Transverse colon (tissue), 4 donors: ENCODE results near the gene SSU72. TPM values are rescaled to one million over a fixed set of nuclear protein-coding genes. Genes with fewer than 3 reads are reported as not detected.

Source experiments
- DNase-seq: peaks from one replicate; pipeline ENCODE4 v3.0.0-alpha.2; 2019
- H3K27ac ChIP-seq, 4 donors: fragments of 200-600 bp; sonication (generic); 2 replicates each; pipeline ENCODE4 v1.5.1; 2016 to 2018; ENCODE audit warnings: inconsistent platforms in 4 of 4
- H3K27me3 ChIP-seq: fragments of 200-600 bp; sonication (generic); 2 replicates; pipeline ENCODE4 v1.5.1; 2017; ENCODE audit warnings: inconsistent platforms
- H3K36me3 ChIP-seq, 4 donors: fragments of 200-600 bp; sonication (generic); 2 replicates each; pipeline ENCODE4 v1.5.1; 2017 to 2019; ENCODE audit warnings: inconsistent platforms in 4 of 4
- H3K4me1 ChIP-seq, 4 donors: fragments of 200-600 bp; sonication (generic); 2 replicates each; pipeline ENCODE4 v1.5.1; 2017 to 2020; ENCODE audit warnings: inconsistent platforms in 4 of 4
- H3K4me3 ChIP-seq, 4 donors: fragments of 200-600 bp; sonication (generic); 1 replicate in 1 of 4; 2 replicates in 3 of 4; pipeline versions ENCODE4 v1.5.1 to v1.6.1; 2017 to 2019; ENCODE audit warnings: inconsistent platforms in 4 of 4
- H3K9me3 ChIP-seq, 2 donors: fragments of 200-600 bp; sonication (generic); 2 replicates each; pipeline ENCODE4 v1.5.1; 2017 to 2019; ENCODE audit warnings: inconsistent platforms in 2 of 2
- EP300 ChIP-seq: sonication (generic); formaldehyde crosslinking; IDR thresholded peaks from one replicate; pipeline ENCODE4 v1.6.1; 2017; ENCODE audit warnings: antibody characterized with exemption, low read depth
- POLR2A ChIP-seq: fragments of 450-650 bp; IDR thresholded peaks from one replicate; pipeline ENCODE4 v1.6.1; 2016; ENCODE audit warnings: antibody characterized with exemption, mild to moderate bottlenecking, moderate library complexity
- POLR2AphosphoS5 ChIP-seq, 3 donors: sonication (generic); formaldehyde crosslinking; IDR thresholded peaks; one replicate each; pipeline ENCODE4 v1.6.1; 2016; ENCODE audit warnings: antibody characterized with exemption in 3 of 3
- WGBS, 2 donors: methylation state at CpG; one replicate each; pipeline ENCODE4 v1.1.5; 2018; ENCODE audit warnings: low coverage in 1 of 2; 5-methylcytosine and 5-hydroxymethylcytosine counted together
- in situ Hi-C, 4 donors: fragments of 200-750 bp; cut with MboI; loops; one replicate each; pipeline versions ENCODE4 v1.15.0 to v1.15.1; 2017; ENCODE audit warnings: low sequenced_read_pairs in 3 of 4, low pct_ligation_motif_present in 1 of 4, low pct_unique_long_range_greater_than_20kb in 1 of 4
- intact Hi-C: fragments of 100-400 bp; cut with DNase I; formaldehyde crosslinking; loops from one replicate; pipeline ENCODE4 v1.15.1; 2023; ENCODE audit warnings: low total_unique reads
- total RNA-seq, 4 donors: library from RNA; depleted of rRNA; stranded (reverse); fragments of >200 nt; gene quantifications; one replicate each; pipeline ENCODE4 v1.1.0, GENCODE V29; 2016
- TF ChIP-seq, protein P1 (sequence below), 5 experiments: fragments of 200-600 bp in 3 of 5; fragments of 450-650 bp in 2 of 5; sonication (generic) in 3 of 5; IDR thresholded peaks; 1 replicate in 2 of 5; 2 replicates in 3 of 5; pipeline ENCODE4 v1.5.1; 2016 to 2017; ENCODE audit warnings: antibody characterized with exemption in 5 of 5, inconsistent platforms in 3 of 5, mild to moderate bottlenecking in 2 of 5, moderate library complexity in 1 of 5

SSU72 gene
- total RNA-seq, 4 donors from 2014 or later: 95.0 to 162 (median 136) TPM

DNA sequence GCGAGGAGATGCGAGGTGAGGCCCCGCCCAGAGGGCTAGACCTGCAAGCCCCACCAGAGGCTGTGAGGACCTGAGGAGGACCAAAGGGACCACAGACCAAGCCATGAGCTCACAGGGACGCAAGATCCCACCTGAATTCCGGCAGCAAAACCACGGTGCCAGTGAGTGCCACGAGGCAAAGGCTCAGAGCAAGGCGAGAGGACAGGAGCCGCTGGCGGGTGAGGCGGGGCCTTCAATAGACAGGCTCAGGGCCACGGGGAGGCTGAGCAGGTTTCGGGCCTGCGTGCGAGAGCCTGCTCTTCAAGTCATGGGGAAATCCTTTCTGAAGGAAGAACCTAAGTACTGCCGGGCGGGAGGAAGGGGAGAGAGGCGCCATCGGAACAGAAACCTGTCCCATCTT, 27.2 kb downstream of the SSU72 start:
- no peak for DNase-seq
- no peak overlapping the region for H3K27ac ChIP-seq
- intact Hi-C loops (loop anchor here (2.0 kb wide), 1 partner anchor 323 kb away; no protein-coding TSS in a partner anchor), in situ Hi-C loops (no loop called here)
- no peaks in the 10 kb centered on the region for H3K4me1 ChIP-seq
- no peak overlapping the region for H3K4me3 ChIP-seq
- H3K9me3 ChIP-seq: no peaks in the 10 kb centered on the region
- TF ChIP-seq POLR2A (no peak), POLR2AphosphoS5 (IDR thresholded peaks at IDR 0.05) (no peak), EP300 (no peak)
- TF ChIP-seq, protein P1, sequence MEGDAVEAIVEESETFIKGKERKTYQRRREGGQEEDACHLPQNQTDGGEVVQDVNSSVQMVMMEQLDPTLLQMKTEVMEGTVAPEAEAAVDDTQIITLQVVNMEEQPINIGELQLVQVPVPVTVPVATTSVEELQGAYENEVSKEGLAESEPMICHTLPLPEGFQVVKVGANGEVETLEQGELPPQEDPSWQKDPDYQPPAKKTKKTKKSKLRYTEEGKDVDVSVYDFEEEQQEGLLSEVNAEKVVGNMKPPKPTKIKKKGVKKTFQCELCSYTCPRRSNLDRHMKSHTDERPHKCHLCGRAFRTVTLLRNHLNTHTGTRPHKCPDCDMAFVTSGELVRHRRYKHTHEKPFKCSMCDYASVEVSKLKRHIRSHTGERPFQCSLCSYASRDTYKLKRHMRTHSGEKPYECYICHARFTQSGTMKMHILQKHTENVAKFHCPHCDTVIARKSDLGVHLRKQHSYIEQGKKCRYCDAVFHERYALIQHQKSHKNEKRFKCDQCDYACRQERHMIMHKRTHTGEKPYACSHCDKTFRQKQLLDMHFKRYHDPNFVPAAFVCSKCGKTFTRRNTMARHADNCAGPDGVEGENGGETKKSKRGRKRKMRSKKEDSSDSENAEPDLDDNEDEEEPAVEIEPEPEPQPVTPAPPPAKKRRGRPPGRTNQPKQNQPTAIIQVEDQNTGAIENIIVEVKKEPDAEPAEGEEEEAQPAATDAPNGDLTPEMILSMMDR (IDR thresholded peaks at IDR 0.05): no peak
- H3K27me3 ChIP-seq: no peaks in the 10 kb centered on the region
- no peaks in the 10 kb centered on the region for H3K36me3 ChIP-seq
- 91 to 97% methylated on average over 11 to 19 of the region's 19 CpGs for WGBS, 2 donors

DNA sequence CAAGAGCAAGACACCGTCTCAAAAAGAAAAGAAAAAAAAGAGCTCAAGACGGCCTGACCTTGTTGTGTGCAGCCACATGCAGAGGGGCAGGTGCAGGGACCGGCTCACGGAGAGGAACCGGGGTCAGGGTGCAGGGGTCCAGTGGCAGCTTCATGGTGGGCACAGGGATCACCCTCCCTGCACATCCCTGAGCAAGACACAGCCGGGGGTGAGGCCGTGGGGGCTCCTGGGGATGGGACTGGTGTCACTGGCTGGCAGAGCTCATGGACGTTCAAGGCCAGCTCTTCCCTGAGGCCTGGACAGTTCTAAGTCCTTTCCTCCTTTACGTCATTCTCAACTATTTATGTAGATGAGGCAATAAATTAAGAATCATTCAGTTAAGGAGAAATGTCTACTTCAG, 27.7 kb downstream of the SSU72 start:
- Histone ChIP-seq H3K4me3 (no peak overlapping the region), H3K36me3 (no peaks in the 10 kb centered on the region), H3K4me1 (no peaks in the 10 kb centered on the region), H3K27ac (no peak overlapping the region), H3K9me3 (no peaks in the 10 kb centered on the region), H3K27me3 (no peaks in the 10 kb centered on the region)
- WGBS, 2 donors: 83 to 88% methylated on average over 7 to 9 of the region's 9 CpGs
- in situ Hi-C loops (no loop called here), intact Hi-C loops (loop anchor here (2.0 kb wide), 1 partner anchor 324 kb away; no protein-coding TSS in a partner anchor)
- TF ChIP-seq POLR2A: no peak
- TF ChIP-seq, protein P1 (IDR thresholded peaks at IDR 0.05): no peak
- no peak for TF ChIP-seq EP300
- TF ChIP-seq POLR2AphosphoS5 (IDR thresholded peaks at IDR 0.05): no peak
- DNase-seq: no peak

- intact Hi-C loops: loop anchor here (2.0 kb wide), 1 partner anchor 325 kb away; no protein-coding TSS in a partner anchor
- Histone ChIP-seq H3K27ac (no peak overlapping the region), H3K9me3 (no peaks in the 10 kb centered on the region), H3K36me3 (no peaks in the 10 kb centered on the region), H3K27me3 (no peaks in the 10 kb centered on the region), H3K4me1 (peaks cover 0 to under 1% (median under 1%) of the 10 kb centered on the region in 4 donors), H3K4me3 (no peak overlapping the region)
- no peak for DNase-seq
- TF ChIP-seq POLR2AphosphoS5 (IDR thresholded peaks at IDR 0.05) (no peak), EP300 (no peak), POLR2A (no peak)
- TF ChIP-seq, protein P1 (IDR thresholded peaks at IDR 0.05): no peak
- in situ Hi-C loops: no loop called here
- WGBS, 2 donors: 83% methylated on average over 12 of the region's 23 CpGs; no CpG with 5 or more reads in 1 of the 2 donors
These were observed 28.5 kb downstream of the SSU72 start for GRCh38 chr1:1545946-1546737.

DNA sequence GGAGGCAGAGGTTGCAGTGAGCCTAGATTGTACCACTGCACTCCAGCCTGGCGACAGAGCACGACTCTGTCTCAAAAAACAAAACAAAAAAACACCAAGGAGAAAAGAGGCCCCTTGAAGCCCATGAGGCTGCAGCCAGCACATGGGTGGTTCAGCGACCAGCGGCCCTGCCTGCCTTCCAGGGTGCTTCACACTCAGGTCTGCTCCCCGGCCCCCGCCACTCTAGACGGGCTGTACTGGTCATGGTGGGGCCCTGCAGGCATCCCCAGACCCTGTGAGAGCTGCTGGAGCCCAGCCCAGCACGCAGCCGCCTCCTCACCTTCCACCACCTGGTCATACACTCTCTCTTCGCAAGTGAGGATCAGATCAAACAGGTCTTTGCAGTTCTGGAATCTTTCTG, 30.1 kb downstream of the SSU72 start:
- peaks cover 4% of the 10 kb centered on the region for H3K27me3 ChIP-seq
- H3K36me3 ChIP-seq: no peaks in the 10 kb centered on the region
- in situ Hi-C loops (no loop called here), intact Hi-C loops (no loop called here)
- TF ChIP-seq EP300 (no peak), POLR2AphosphoS5 (IDR thresholded peaks at IDR 0.05) (no peak), POLR2A (no peak)
- TF ChIP-seq, protein P1 (IDR thresholded peaks at IDR 0.05): no peak
- H3K4me1 ChIP-seq: peaks cover 5 to 11% (median 9%) of the 10 kb centered on the region in 4 donors
- no peak for DNase-seq
- no peak overlapping the region for H3K27ac ChIP-seq
- H3K9me3 ChIP-seq: no peaks in the 10 kb centered on the region
- WGBS, 2 donors: 87 to 92% methylated on average over 5 to 10 of the region's 10 CpGs
- no peak overlapping the region for H3K4me3 ChIP-seq
